OCI-LY7 (cell line): Measurements from ENCODE around the gene SERPIND1. TPM values are rescaled to one million over a fixed set of nuclear protein-coding genes. Genes with fewer than 3 reads are reported as not detected.

Experiments used
- BruUV-seq: library from RNA; stranded (reverse); fragments of 400-500 nt; replicated peaks from 2 replicates; lab custom pipeline; 2021; lab: Mats Ljungman, UMichigan
- CTCF ChIA-PET: fragments of 300-600 bp; sonication (Branson Sonifier 250); formaldehyde crosslinking; loops from one replicate; lab custom pipeline; 2022; ENCODE audit warnings: antibody characterized with exemption; ENCODE audit not compliant: unreplicated experiment; lab: Charles Lee
- POLR2A ChIA-PET: fragments of 300-600 bp; sonication (Branson Sonifier 250); formaldehyde crosslinking; loops from one replicate; lab custom pipeline; 2022; ENCODE audit warnings: antibody characterized with exemption; lab: Charles Lee
- DNase-seq: peaks from one replicate; pipeline ENCODE4 v3.0.0-alpha.2; 2015; ENCODE audit warnings: low spot score
- H2AFZ ChIP-seq: fragments of 200-600 bp; sonication (generic), shearing (Covaris generic); 2 replicates; pipeline ENCODE4 v1.6.1; 2014; ENCODE audit warnings: mild to moderate bottlenecking, antibody characterized with exemption, low read length, moderate library complexity
- H3K27ac ChIP-seq: fragments of 200-600 bp; sonication (generic); 2 replicates; pipeline ENCODE4 v1.5.1; 2014; ENCODE audit warnings: mixed run types, low read depth, mild to moderate bottlenecking, moderate library complexity, low read length, inconsistent platforms; ENCODE audit not compliant: poor library complexity, severe bottlenecking
- H3K36me3 ChIP-seq: fragments of 200-600 bp; sonication (generic); 2 replicates; pipeline ENCODE4 v1.6.1; 2014; ENCODE audit warnings: mild to moderate bottlenecking, antibody characterized with exemption, low read length, moderate library complexity, mixed read lengths; ENCODE audit not compliant: insufficient read depth
- H3K4me1 ChIP-seq: fragments of 200-600 bp; sonication (generic); 2 replicates; pipeline ENCODE4 v1.5.1; 2014; ENCODE audit warnings: mild to moderate bottlenecking, low read length; ENCODE audit not compliant: insufficient read depth, poor library complexity, severe bottlenecking
- H3K4me2 ChIP-seq: fragments of 200-600 bp; sonication (generic); 2 replicates; pipeline ENCODE4 v1.6.1; 2014; ENCODE audit warnings: mild to moderate bottlenecking, low read length
- H3K4me3 ChIP-seq: fragments of 200-600 bp; sonication (generic); 2 replicates; pipeline ENCODE4 v1.5.1; 2014; ENCODE audit warnings: mild to moderate bottlenecking, low read depth, low read length; ENCODE audit not compliant: poor library complexity, severe bottlenecking
- H3K79me2 ChIP-seq: fragments of 200-600 bp; sonication (generic); 2 replicates; pipeline ENCODE4 v1.6.1; 2016; ENCODE audit warnings: low read depth, mild to moderate bottlenecking, low read length, moderate library complexity, mixed read lengths; ENCODE audit not compliant: insufficient read depth
- H3K9me2 ChIP-seq: fragments of 200-600 bp; sonication (generic); 2 replicates; pipeline ENCODE4 v1.6.1; 2016; ENCODE audit warnings: mild to moderate bottlenecking, low read length, mixed read lengths; ENCODE audit not compliant: insufficient read depth
- H3K9me3 ChIP-seq: fragments of 200-600 bp; sonication (generic); 2 replicates; pipeline ENCODE4 v1.6.1; 2014; ENCODE audit warnings: mild to moderate bottlenecking, mixed run types, low read length, mixed read lengths
- H4K20me1 ChIP-seq: fragments of 200-600 bp; sonication (generic); 2 replicates; pipeline ENCODE4 v1.6.1; 2014; ENCODE audit warnings: mild to moderate bottlenecking, antibody characterized with exemption, low read length, moderate library complexity, mixed read lengths; ENCODE audit not compliant: insufficient read depth
- CTCF ChIP-seq: fragments of 200-600 bp; sonication (generic); conservative IDR thresholded peaks from 2 replicates; pipeline ENCODE4 v1.5.1; 2014; ENCODE audit warnings: mild to moderate bottlenecking, antibody characterized with exemption, low read length, moderate library complexity, mixed read lengths
- EZH2phosphoT487 ChIP-seq: fragments of 200-600 bp; sonication (generic); IDR thresholded peaks from 2 replicates; pipeline ENCODE4 v1.6.1; 2018; ENCODE audit warnings: low read depth, borderline replicate concordance, mild to moderate bottlenecking, mixed run types, antibody characterized with exemption, low read length, moderate library complexity, mixed read lengths
- intact Hi-C: fragments of 100-400 bp; cut with micrococcal nuclease; formaldehyde crosslinking; loops from one replicate; pipeline ENCODE4 v1.10.0; 2022; ENCODE audit not compliant: unreplicated experiment
- total RNA-seq, 2 experiments: library from RNA; depleted of rRNA in 1 of 2; stranded (reverse); fragments of >200 nt in 1 of 2; shearing (Covaris generic) in 1 of 2; gene quantifications; 2 replicates each; pipeline ENCODE4 v1.2.3, GENCODE V29; 2014 to 2022

Gene SERPIND1
- total RNA-seq, 2 experiments from 2014 or later: not detected

GRCh38 chr22:20786048-20786447, 12.1 kb downstream of the SERPIND1 start:
- Histone ChIP-seq H3K4me2 (no peak overlapping the region), H3K9me3 (no peaks in the 10 kb centered on the region), H3K79me2 (no peaks in the 10 kb centered on the region), H3K4me1 (peaks cover 7% of the 10 kb centered on the region), H4K20me1 (0 out of 2 replicates have a peak, but pooled peaks cover 3% of the 10 kb centered on the region), H3K36me3 (peaks cover 21% of the 10 kb centered on the region; the same call in 1 of the 2 replicates), H3K4me3 (no peak overlapping the region), H3K9me2 (no peaks in the 10 kb centered on the region), H2AFZ (no peak overlapping the region), H3K27ac (no peak overlapping the region)
- CTCF ChIA-PET: no interaction called here
- no peak for DNase-seq
- no TSS peak for BruUV-seq
- TF ChIP-seq EZH2phosphoT487 (no peak), CTCF (no peak)
- intact Hi-C loops: loop anchor here (10.0 kb wide), 1 partner anchor 171 kb away; no protein-coding TSS in a partner anchor
- POLR2A ChIA-PET: no interaction called here

DNA sequence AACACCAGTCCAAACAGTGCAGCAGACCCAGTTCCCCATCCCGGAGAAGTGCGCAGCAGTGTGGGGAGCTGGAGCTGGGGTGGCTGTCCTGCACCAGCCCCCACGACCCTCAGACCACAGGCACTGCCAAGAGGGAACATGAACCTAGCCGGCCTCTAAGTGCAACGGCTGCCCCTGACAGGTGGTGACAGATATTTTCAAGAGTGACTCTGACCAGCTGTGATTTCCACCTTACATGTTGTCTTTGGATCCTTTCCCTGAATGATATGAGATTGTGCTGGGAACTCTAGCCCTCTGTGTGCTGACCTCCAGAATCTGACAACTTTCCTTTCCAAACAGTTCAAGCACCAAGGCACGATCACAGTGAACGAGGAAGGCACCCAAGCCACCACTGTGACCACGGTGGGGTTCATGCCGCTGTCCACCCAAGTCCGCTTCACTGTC, 12.6 kb downstream of the SERPIND1 start:
- Histone ChIP-seq H3K79me2 (no peaks in the 10 kb centered on the region), H3K4me3 (no peak overlapping the region), H3K4me1 (peaks cover 7% of the 10 kb centered on the region), H3K27ac (no peak overlapping the region), H3K9me3 (no peaks in the 10 kb centered on the region), H2AFZ (no peak overlapping the region), H4K20me1 (0 out of 2 replicates have a peak, but pooled peaks cover 3% of the 10 kb centered on the region), H3K9me2 (no peaks in the 10 kb centered on the region), H3K4me2 (no peak overlapping the region), H3K36me3 (peaks cover 26% of the 10 kb centered on the region; the same call in 1 of the 2 replicates)
- ChIA-PET POLR2A (no interaction called here), CTCF (no interaction called here)
- intact Hi-C loops: loop anchor here (10.0 kb wide), 1 partner anchor 172 kb away; no protein-coding TSS in a partner anchor
- no TSS peak for BruUV-seq
- no peak for DNase-seq
- TF ChIP-seq EZH2phosphoT487 (no peak), CTCF (no peak)

DNA sequence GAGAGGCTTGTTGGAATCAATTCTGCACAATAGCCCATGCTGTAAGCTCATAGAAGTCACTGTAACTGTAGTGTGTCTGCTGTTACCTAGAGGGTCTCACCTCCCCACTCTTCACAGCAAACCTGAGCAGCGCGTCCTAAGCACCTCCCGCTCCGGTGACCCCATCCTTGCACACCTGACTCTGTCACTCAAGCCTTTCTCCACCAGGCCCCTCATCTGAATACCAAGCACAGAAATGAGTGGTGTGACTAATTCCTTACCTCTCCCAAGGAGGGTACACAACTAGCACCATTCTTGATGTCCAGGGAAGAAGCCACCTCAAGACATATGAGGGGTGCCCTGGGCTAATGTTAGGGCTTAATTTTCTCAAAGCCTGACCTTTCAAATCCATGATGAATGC, 13.3 kb downstream of the SERPIND1 start:
- Histone ChIP-seq H3K79me2 (no peaks in the 10 kb centered on the region), H3K4me1 (peaks cover 7% of the 10 kb centered on the region), H3K9me3 (no peaks in the 10 kb centered on the region), H3K4me2 (no peak overlapping the region), H3K27ac (no peak overlapping the region), H4K20me1 (0 out of 2 replicates have a peak, but pooled peaks cover 3% of the 10 kb centered on the region), H2AFZ (no peak overlapping the region), H3K4me3 (no peak overlapping the region), H3K9me2 (no peaks in the 10 kb centered on the region), H3K36me3 (peaks cover 30% of the 10 kb centered on the region; the same call in 1 of the 2 replicates)
- TF ChIP-seq CTCF (no peak), EZH2phosphoT487 (no peak)
- ChIA-PET POLR2A (interaction anchor here (0.5 kb wide), 1 partner anchor 48 kb away, joined by 4 read pairs; no protein-coding TSS in a partner anchor), CTCF (no interaction called here)
- no TSS peak for BruUV-seq
- intact Hi-C loops: loop anchor here (10.0 kb wide), 1 partner anchor 172 kb away; no protein-coding TSS in a partner anchor
- DNase-seq: no peak
